Measurements from ENCODE around the gene VGLL4.
A peak's percentile ranks its signal among the peaks of the same experiment; 100 is the strongest.

Gene VGLL4

GRCh38 chr3:11658180-11658579 is 14.5 kb upstream of the VGLL4 start:
- TF ChIP-seq EP300 (IDR thresholded peaks at IDR 0.05; ENCODE audit: borderline replicate concordance) (no peak), REST (IDR thresholded peaks at IDR 0.05; ENCODE audit: low read depth) (no peak), MAX (IDR thresholded peaks at IDR 0.05) (no peak), FOXM1 (IDR thresholded peaks at IDR 0.05; ENCODE audit: borderline replicate concordance, low read depth) (no peak), CEBPB (IDR thresholded peaks at IDR 0.05) (no peak), NFIC (IDR thresholded peaks at IDR 0.05) (no peak), TEAD4 (IDR thresholded peaks at IDR 0.05) (no peak), EGR1 (IDR thresholded peaks at IDR 0.05) (no peak), CREB1 (IDR thresholded peaks at IDR 0.05; ENCODE audit: low read depth) (no peak), RAD21 (IDR thresholded peaks at IDR 0.05; ENCODE audit: low read depth) (no peak), TAF1 (IDR thresholded peaks at IDR 0.05; ENCODE audit: low read depth) (no peak), USF1 (IDR thresholded peaks at IDR 0.05) (no peak), ZBTB7A (IDR thresholded peaks at IDR 0.05; ENCODE audit: low read depth) (no peak), YY1 (IDR thresholded peaks at IDR 0.05; ENCODE audit: low read depth) (no peak), TCF12 (IDR thresholded peaks at IDR 0.05; ENCODE audit: low read depth) (no peak)

GRCh38 chr3:11655196-11655928 is 11.6 kb upstream of the VGLL4 start:
- TF ChIP-seq RAD21 (IDR thresholded peaks at IDR 0.05; ENCODE audit: low read depth) (peak; percentile 63), YY1 (IDR thresholded peaks at IDR 0.05; ENCODE audit: low read depth) (no peak), ZBTB7A (IDR thresholded peaks at IDR 0.05; ENCODE audit: low read depth) (no peak)

GRCh38 chr3:11654166-11654565 is 10.5 kb upstream of the VGLL4 start:
- TF ChIP-seq CREB1 (IDR thresholded peaks at IDR 0.05; ENCODE audit: low read depth) (no peak), TEAD4 (IDR thresholded peaks at IDR 0.05) (no peak), TCF12 (IDR thresholded peaks at IDR 0.05; ENCODE audit: low read depth) (no peak), NFIC (IDR thresholded peaks at IDR 0.05) (no peak), FOXM1 (IDR thresholded peaks at IDR 0.05; ENCODE audit: borderline replicate concordance, low read depth) (no peak), EP300 (IDR thresholded peaks at IDR 0.05; ENCODE audit: borderline replicate concordance) (no peak), TAF1 (IDR thresholded peaks at IDR 0.05; ENCODE audit: low read depth) (no peak), YY1 (IDR thresholded peaks at IDR 0.05; ENCODE audit: low read depth) (no peak), EGR1 (IDR thresholded peaks at IDR 0.05) (no peak), REST (IDR thresholded peaks at IDR 0.05; ENCODE audit: low read depth) (no peak), USF1 (IDR thresholded peaks at IDR 0.05) (no peak), RAD21 (IDR thresholded peaks at IDR 0.05; ENCODE audit: low read depth) (no peak), ZBTB7A (IDR thresholded peaks at IDR 0.05; ENCODE audit: low read depth) (no peak), MAX (IDR thresholded peaks at IDR 0.05) (no peak), CEBPB (IDR thresholded peaks at IDR 0.05) (no peak)

- TF ChIP-seq EP300 (IDR thresholded peaks at IDR 0.05; ENCODE audit: borderline replicate concordance) = no peak
- TF ChIP-seq CEBPB (IDR thresholded peaks at IDR 0.05) = no peak
- TF ChIP-seq MAX (IDR thresholded peaks at IDR 0.05) = no peak
- no peak for TF ChIP-seq TEAD4 (IDR thresholded peaks at IDR 0.05)
- TF ChIP-seq YY1 (IDR thresholded peaks at IDR 0.05; ENCODE audit: low read depth) = no peak
- TF ChIP-seq TCF12 (IDR thresholded peaks at IDR 0.05; ENCODE audit: low read depth) = no peak
- TF ChIP-seq ZBTB7A (IDR thresholded peaks at IDR 0.05; ENCODE audit: low read depth) = no peak
- TF ChIP-seq CREB1 (IDR thresholded peaks at IDR 0.05; ENCODE audit: low read depth) = no peak
- no peak for TF ChIP-seq USF1 (IDR thresholded peaks at IDR 0.05)
- no peak for TF ChIP-seq TAF1 (IDR thresholded peaks at IDR 0.05; ENCODE audit: low read depth)
- no peak for TF ChIP-seq RAD21 (IDR thresholded peaks at IDR 0.05; ENCODE audit: low read depth)
- no peak for TF ChIP-seq NFIC (IDR thresholded peaks at IDR 0.05)
- TF ChIP-seq FOXM1 (IDR thresholded peaks at IDR 0.05; ENCODE audit: borderline replicate concordance, low read depth) = no peak
- no peak for TF ChIP-seq REST (IDR thresholded peaks at IDR 0.05; ENCODE audit: low read depth)
These were observed 9.8 kb upstream of the VGLL4 start for GRCh38 chr3:11653298-11654055.

All from Ishikawa (cell line).